ENCODE measurements around the gene CCND1. TPM values are rescaled to one million over a fixed set of nuclear protein-coding genes. Genes with fewer than 3 reads are reported as not detected.

The CCND1 gene
- total and polyA plus RNA-seq, 2 of the 8 experiments (the other 6 are each of a cell fraction or from before 2014, with no cell fraction given) = 64.5 to 170 TPM

GRCh38 chr11:69639831-69640230 lies 1.1 kb upstream of the CCND1 start:
- Histone ChIP-seq H3K4me2 (ENCODE audit: insufficient read depth in 1 of 2, low read depth in 2 of 2, low read length in 2 of 2) (peak overlapping the region; percentile 80 to 92), H4K5ac (ENCODE audit: insufficient read length, low read depth, low read length) (peak overlapping the region; percentile 34), H3K14ac (ENCODE audit: insufficient read length) (no peak overlapping the region), H3K4ac (replicated peaks; ENCODE audit: insufficient read length, low read depth, low read length) (peak overlapping the region; percentile 53), H2AK5ac (ENCODE audit: low read depth, low read length) (no peak overlapping the region), H3K56ac (replicated peaks; ENCODE audit: insufficient read length, low read depth, low read length) (no peak overlapping the region), H3K36me3 (ENCODE audit: control insufficient read depth in 2 of 4, insufficient read depth in 4 of 4, low read length in 3 of 4) (peaks cover 12 to 14% (median 12%) of the 10 kb centered on the region in 4 experiments; a peak in 4 of 8 replicates), H3K18ac (ENCODE audit: extremely low read depth, low read length) (peak overlapping the region; percentile 97; the same call in 1 of the 2 replicates), H3K4me1 (replicated peaks in 1 of 4; ENCODE audit: control insufficient read depth in 3 of 4, insufficient read depth in 4 of 4, low read length in 3 of 4) (peaks cover 4 to 19% (median 13%) of the 10 kb centered on the region in 4 experiments), H2BK120ac (replicated peaks; ENCODE audit: low read depth, low read length) (peak overlapping the region; percentile 88), H2BK5ac (ENCODE audit: low read depth, low read length) (peak overlapping the region; percentile 78; the same call in 1 of the 2 replicates), H2BK20ac (ENCODE audit: low read length) (no peak overlapping the region), H3K27me3 (replicated peaks in 1 of 4; ENCODE audit: control insufficient read depth in 3 of 4, extremely low read depth in 1 of 4, insufficient read depth in 3 of 4, low read length in 3 of 4) (peaks cover 0 to 30% (median 20%) of the 10 kb centered on the region in 4 experiments; a peak in 5 of 7 replicates), H2AFZ (ENCODE audit: low read length) (no peak overlapping the region), H3K79me2 (ENCODE audit: control insufficient read depth in 1 of 2, insufficient read depth in 2 of 2, low read length in 2 of 2) (peaks cover 0 to 25% of the 10 kb centered on the region in 2 experiments; a peak in 1 of 4 replicates), H3K4me3 (ENCODE audit: extremely low read depth in 1 of 4, insufficient read depth in 2 of 4, low read depth in 3 of 4, low read length in 4 of 4) (peak overlapping the region; percentile 44 to 97 (median 52)), H3K79me1 (ENCODE audit: low read depth, low read length) (0 out of 2 replicates have a peak, but pooled peaks cover 6% of the 10 kb centered on the region), H4K8ac (ENCODE audit: extremely low read depth, insufficient read depth, low read length) (no peak overlapping the region), H2BK15ac (ENCODE audit: low read length) (no peak overlapping the region), H4K91ac (replicated peaks; ENCODE audit: insufficient read length, low read length) (peak overlapping the region; percentile 61), H3K23ac (ENCODE audit: insufficient read length) (no peak overlapping the region), H3K27ac (ENCODE audit: low read depth, low read length) (no peak overlapping the region), H2BK12ac (ENCODE audit: low read depth, low read length) (peak overlapping the region; percentile 84; the same call in 1 of the 2 replicates), H3K23me2 (ENCODE audit: low read depth, low read length) (peaks cover 31% of the 10 kb centered on the region), H3K9me3 (ENCODE audit: insufficient read depth in 2 of 2, low read depth in 1 of 2, low read length in 1 of 2) (no peaks in the 10 kb centered on the region), H4K20me1 (replicated peaks in 1 of 2; ENCODE audit: control insufficient read depth in 1 of 2, insufficient read depth in 2 of 2, low read length in 2 of 2) (peaks cover 3 to 7% of the 10 kb centered on the region in 2 experiments), H3K9ac (replicated peaks in 1 of 4; ENCODE audit: extremely low read depth in 1 of 4, low read depth in 3 of 4, low read length in 3 of 4) (peak overlapping the region in 3 of 4 experiments; percentile 25 to 62 (median 58); a peak in 5 of 7 replicates)
- DNase-seq (ENCODE audit: low read depth in 1 of 2, low spot score in 2 of 2) (no peak), FAIRE-seq (no peak)
- POLR2A ChIA-PET (ENCODE audit: partially characterized antibody) = interaction anchor here (0.7 to 13.2 kb wide), 20 partner anchors 9 to 540 kb away, joined by 3 to 197 read pairs (median 3); partner anchors contain the start of gene MYEOV
- CTCF ChIA-PET (ENCODE audit: partially characterized antibody) = interaction anchor here (1.0 kb wide), 1 partner anchor 538 kb away, joined by 5 read pairs; no protein-coding TSS in a partner anchor
- WGBS, 2 experiments (ENCODE audit: extremely low coverage in 1 of 2, insufficient coverage in 1 of 2, insufficient read length in 1 of 2, insufficient replicate concordance in 2 of 2, low coverage in 1 of 2, low lambda C conversion rate in 2 of 2, missing lambda C conversion rate in 1 of 2) = 2% methylated on average over 9 of the region's 9 CpGs; no CpG with 5 or more reads in 1 of the 2 experiments
- TF ChIP-seq SIN3A (conservative IDR thresholded peaks at IDR 0.05 in 1 of 2, IDR thresholded peaks at IDR 0.05 in 1 of 2; ENCODE audit: low read depth in 1 of 2, low read length in 2 of 2) (no peak), RFX5 (IDR thresholded peaks at IDR 0.05; ENCODE audit: borderline replicate concordance, low read depth, low read length) (no peak), ATF2 (IDR thresholded peaks at IDR 0.05; ENCODE audit: low read length) (no peak), HDAC2 (IDR thresholded peaks at IDR 0.05; ENCODE audit: borderline replicate concordance in 1 of 2, low read depth in 2 of 2, low read length in 2 of 2) (no peak), RBBP5 (IDR thresholded peaks at IDR 0.05; ENCODE audit: borderline replicate concordance, low read depth, low read length) (no peak), RAD21 (IDR thresholded peaks at IDR 0.05 in 1 of 2, conservative IDR thresholded peaks at IDR 0.05 in 1 of 2; ENCODE audit: low read depth in 2 of 2, low read length in 2 of 2) (no peak)

Data from H1 (cell line).